ENCODE results near the gene CMIP. TPM values are rescaled to one million over a fixed set of nuclear protein-coding genes. Genes with fewer than 3 reads are reported as not detected.

CMIP gene
- total RNA-seq, 1 experiment from 2014 or later, result 48.2 TPM

DNA sequence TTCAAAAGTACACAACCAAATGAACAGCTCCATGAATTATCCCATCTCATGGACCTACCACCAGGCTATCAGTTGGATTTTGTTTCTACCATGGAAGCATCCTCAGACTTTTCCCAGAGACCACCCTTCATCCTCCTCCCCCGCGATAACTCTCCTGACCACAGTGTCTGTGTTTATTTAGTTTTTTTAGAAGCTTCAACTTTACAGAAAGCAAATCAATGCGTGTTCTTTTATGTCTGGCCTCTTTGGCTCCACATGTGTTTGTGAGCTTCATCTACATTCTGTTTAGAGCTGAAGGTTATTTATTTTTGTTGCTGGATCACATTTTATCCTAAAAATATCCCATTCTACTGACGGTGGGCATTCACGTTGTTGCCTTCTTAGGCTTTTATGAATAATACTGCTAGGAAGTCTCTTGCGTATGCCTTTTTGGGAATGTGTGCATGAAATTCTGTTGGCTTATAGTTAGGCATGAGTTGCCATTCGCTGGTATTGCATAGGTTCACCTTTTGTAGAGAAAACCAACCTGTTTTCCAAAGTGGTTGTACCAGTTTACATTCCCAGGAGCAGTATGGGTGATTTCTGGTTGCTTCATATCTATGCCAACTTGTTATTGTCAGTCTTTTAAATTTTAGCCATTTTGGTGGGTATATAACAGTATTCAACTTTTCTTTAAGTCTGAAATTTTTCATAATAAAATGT, 83.0 kb downstream of the CMIP start:
- Histone ChIP-seq H3K27me3 (ENCODE audit: insufficient read depth, low read length) (no peaks in the 10 kb centered on the region), H2BK5ac (ENCODE audit: insufficient read length, low read length) (no peak overlapping the region), H2AK5ac (ENCODE audit: insufficient read length, low read length) (no peak overlapping the region), H3K23me2 (ENCODE audit: insufficient read length, low read depth, low read length, poor library complexity, severe bottlenecking) (no peaks in the 10 kb centered on the region), H3K23ac (ENCODE audit: insufficient read length, low read depth, low read length) (no peak overlapping the region), H4K20me1 (ENCODE audit: control insufficient read depth, insufficient read depth, insufficient read length) (no peaks in the 10 kb centered on the region), H2BK20ac (ENCODE audit: low read depth, low read length, poor library complexity, severe bottlenecking) (no peak overlapping the region), H3K9me3 (ENCODE audit: control insufficient read depth, low read depth, low read length) (no peaks in the 10 kb centered on the region), H2BK12ac (ENCODE audit: insufficient read length, low read depth, low read length) (no peak overlapping the region), H2AFZ (ENCODE audit: low read length) (no peak overlapping the region), H3T11ph (ENCODE audit: low read length) (no peak overlapping the region), H3K4me2 (ENCODE audit: insufficient read depth, insufficient read length, low read length) (no peak overlapping the region), H3K4ac (ENCODE audit: low read depth, low read length) (no peak overlapping the region), H2BK120ac (ENCODE audit: low read depth, low read length, poor library complexity, severe bottlenecking) (no peak overlapping the region), H3K56ac (ENCODE audit: insufficient read length, low read depth, low read length) (no peak overlapping the region), H3K4me1 (ENCODE audit: insufficient read depth, low read length) (peaks cover 3% of the 10 kb centered on the region; the same call in 1 of the 2 replicates), H3K27ac (ENCODE audit: insufficient read length, low read depth, low read length) (no peak overlapping the region), H3K14ac (ENCODE audit: insufficient read depth, low read length) (no peak overlapping the region), H4K5ac (ENCODE audit: insufficient read length, low read depth, low read length) (no peak overlapping the region), H4K8ac (replicated peaks; ENCODE audit: insufficient read length, low read depth, low read length) (no peak overlapping the region), H3K9ac (ENCODE audit: extremely low read depth, insufficient read length, low read length) (no peak overlapping the region), H3K79me2 (ENCODE audit: insufficient read depth, low read length) (peaks cover 11% of the 10 kb centered on the region; the same call in 1 of the 2 replicates), H4K91ac (ENCODE audit: insufficient read length, low read depth, low read length) (no peak overlapping the region), H3K79me1 (ENCODE audit: insufficient read depth, low read depth, low read length, poor library complexity, severe bottlenecking) (peaks cover 6% of the 10 kb centered on the region), H2BK15ac (ENCODE audit: low read depth, low read length) (no peak overlapping the region), H3K18ac (ENCODE audit: insufficient read length, low read depth, low read length) (no peak overlapping the region)
- DNase-seq, result no peak
- peaks cover 3 to 6% of the 10 kb centered on the region in 2 experiments; a peak in 4 of 5 replicates for H3K9me3 Mint-ChIP-seq
- H3K27ac Mint-ChIP-seq, result no peak overlapping the region
- H3K36me3 Mint-ChIP-seq (ENCODE audit: insufficient read depth in 1 of 3, low read depth in 3 of 3), result peaks cover 13 to 26% (median 22%) of the 10 kb centered on the region in 3 experiments
- no peak overlapping the region for H3K4me3 Mint-ChIP-seq
- no peaks in the 10 kb centered on the region for H3K27me3 Mint-ChIP-seq (ENCODE audit: low read depth)
- H3K4me1 Mint-ChIP-seq, result peaks cover 23 to 31% of the 10 kb centered on the region in 2 experiments
- WGBS (ENCODE audit: extremely low coverage, insufficient read length, low lambda C conversion rate), result no CpG with 5 or more reads among the region's 7 CpGs
- TF ChIP-seq, protein P1, sequence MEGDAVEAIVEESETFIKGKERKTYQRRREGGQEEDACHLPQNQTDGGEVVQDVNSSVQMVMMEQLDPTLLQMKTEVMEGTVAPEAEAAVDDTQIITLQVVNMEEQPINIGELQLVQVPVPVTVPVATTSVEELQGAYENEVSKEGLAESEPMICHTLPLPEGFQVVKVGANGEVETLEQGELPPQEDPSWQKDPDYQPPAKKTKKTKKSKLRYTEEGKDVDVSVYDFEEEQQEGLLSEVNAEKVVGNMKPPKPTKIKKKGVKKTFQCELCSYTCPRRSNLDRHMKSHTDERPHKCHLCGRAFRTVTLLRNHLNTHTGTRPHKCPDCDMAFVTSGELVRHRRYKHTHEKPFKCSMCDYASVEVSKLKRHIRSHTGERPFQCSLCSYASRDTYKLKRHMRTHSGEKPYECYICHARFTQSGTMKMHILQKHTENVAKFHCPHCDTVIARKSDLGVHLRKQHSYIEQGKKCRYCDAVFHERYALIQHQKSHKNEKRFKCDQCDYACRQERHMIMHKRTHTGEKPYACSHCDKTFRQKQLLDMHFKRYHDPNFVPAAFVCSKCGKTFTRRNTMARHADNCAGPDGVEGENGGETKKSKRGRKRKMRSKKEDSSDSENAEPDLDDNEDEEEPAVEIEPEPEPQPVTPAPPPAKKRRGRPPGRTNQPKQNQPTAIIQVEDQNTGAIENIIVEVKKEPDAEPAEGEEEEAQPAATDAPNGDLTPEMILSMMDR (conservative IDR thresholded peaks at IDR 0.05), result no peak

Measured in H9 (cell line).